Small intestine (tissue), 7 donors: ENCODE measurements around the gene PHACTR2. TPM values are rescaled to one million over a fixed set of nuclear protein-coding genes. Genes with fewer than 3 reads are reported as not detected.
"Not testable (repeated sequence)": the region's sequence is repeated elsewhere in the genome, so short reads cannot be mapped to it uniquely, and the experiment has no call there.

ENCODE experiments used
- DNase-seq, 2 donors: peaks; one replicate each; pipeline versions ENCODE4 v3.0.0 to v3.0.0-alpha.2; 2013
- FAIRE-seq: peaks from 2 replicates; lab custom pipeline; 2012; peaks lifted over from hg19 to GRCh38; lab: Jason Lieb, UNC
- H3K27ac ChIP-seq, 3 donors: one replicate each; pipeline ENCODE4 v1.5.1; 2013; ENCODE audit warnings: low read length in 2 of 3, mild to moderate bottlenecking in 2 of 3, control low read depth in 1 of 3, inconsistent platforms in 1 of 3, low read depth in 1 of 3, moderate library complexity in 1 of 3
- H3K27me3 ChIP-seq, 3 donors: one replicate each; pipeline ENCODE4 v1.6.1; 2013; ENCODE audit warnings: low read length in 3 of 3, inconsistent platforms in 1 of 3; ENCODE audit not compliant: control insufficient read depth in 3 of 3, insufficient read depth in 3 of 3
- H3K36me3 ChIP-seq, 3 donors: one replicate each; pipeline ENCODE4 v1.6.1; 2013; ENCODE audit warnings: low read length in 3 of 3, inconsistent platforms in 1 of 3, low read depth in 1 of 3, mild to moderate bottlenecking in 1 of 3, moderate library complexity in 1 of 3; ENCODE audit not compliant: control insufficient read depth in 3 of 3, insufficient read depth in 2 of 3
- H3K4me1 ChIP-seq, 3 donors: one replicate each; pipeline ENCODE4 v1.6.1; 2013; ENCODE audit warnings: low read length in 2 of 3, inconsistent platforms in 1 of 3, low read depth in 1 of 3, mild to moderate bottlenecking in 1 of 3, moderate library complexity in 1 of 3; ENCODE audit not compliant: control insufficient read depth in 3 of 3, insufficient read depth in 2 of 3
- H3K4me3 ChIP-seq, 3 donors: one replicate each; pipeline ENCODE4 v1.5.1; 2013; ENCODE audit warnings: low read length in 3 of 3, control low read depth in 1 of 3, inconsistent platforms in 1 of 3, low read depth in 1 of 3, mild to moderate bottlenecking in 1 of 3, moderate library complexity in 1 of 3
- H3K9me3 ChIP-seq, 2 donors: one replicate each; pipeline ENCODE4 v1.6.1; 2013; ENCODE audit warnings: low read depth in 1 of 2, low read length in 1 of 2; ENCODE audit not compliant: control insufficient read depth in 2 of 2, insufficient read depth in 1 of 2
- WGBS, 3 donors: extraction: QIAGEN DNeasy Blood & Tissue Kit; methylation state at CpG; one replicate each; pipeline ENCODE4 v1.1.7; 2013; 5-methylcytosine and 5-hydroxymethylcytosine counted together
- polyA plus RNA-seq, 4 donors: library from polyadenylated mRNA; stranded (reverse) in 3 of 4; unstranded in 1 of 4; fragments of 200-250 nt in 3 of 4; fragments of 120-200 nt in 1 of 4; gene quantifications; one replicate each; pipeline versions ENCODE4 v1.2.1 to v1.2.3, GENCODE V29; 2013
- donor health status: healthy with polysubstance abuse.
- donor health status: control.
- donor health status: control.
- donor health status: Bipolar disorder and iron deficiency.
- donor health status: healthy.

Gene PHACTR2
- polyA plus RNA-seq, 4 donors, result 6.8 to 26.0 (median 8.6) TPM

DNA sequence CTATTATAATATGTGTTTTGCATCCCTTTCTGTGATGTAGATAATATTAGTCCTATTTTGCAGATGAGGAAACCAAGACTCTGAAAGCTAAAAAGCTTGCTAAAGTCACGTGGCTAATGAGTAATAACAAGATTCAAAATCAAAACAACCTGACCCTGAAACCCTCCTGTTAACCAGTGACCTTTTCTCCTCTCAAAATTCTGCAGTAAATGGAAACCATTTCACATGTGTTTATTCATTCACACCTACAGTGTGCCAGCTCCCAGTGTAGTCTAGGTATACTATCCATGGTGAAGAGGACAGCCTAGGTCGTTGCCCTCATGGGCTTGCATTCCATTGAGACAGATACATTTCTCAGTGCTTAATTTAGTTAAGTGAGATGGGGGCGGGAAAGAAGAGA is 30.6 kb upstream of the PHACTR2 start:
- no peak overlapping the region for H3K27ac ChIP-seq
- H3K4me1 ChIP-seq, result no peaks in the 10 kb centered on the region
- H3K4me3 ChIP-seq, result no peak overlapping the region
- H3K36me3 ChIP-seq, result no peaks in the 10 kb centered on the region
- H3K27me3 ChIP-seq, result no peaks in the 10 kb centered on the region
- 73 to 86% (median 83%) methylated on average over 3 of the region's 3 CpGs for WGBS, 3 donors
- no peaks in the 10 kb centered on the region for H3K9me3 ChIP-seq
- FAIRE-seq (no peak), DNase-seq (no peak)

GRCh38 chr6:143647732-143648131 is 30.0 kb upstream of the PHACTR2 start:
- no peaks in the 10 kb centered on the region for H3K27me3 ChIP-seq
- no peak overlapping the region for H3K4me3 ChIP-seq
- H3K36me3 ChIP-seq, result no peaks in the 10 kb centered on the region
- DNase-seq (no peak), FAIRE-seq (no peak)
- WGBS, 3 donors, result 76 to 92% (median 88%) methylated on average over 6 of the region's 6 CpGs
- H3K9me3 ChIP-seq, result no peaks in the 10 kb centered on the region
- peaks cover 0 to 5% (median 0%) of the 10 kb centered on the region in 3 donors for H3K4me1 ChIP-seq
- H3K27ac ChIP-seq, result no peak overlapping the region

- H3K9me3 ChIP-seq, FAIRE-seq, H3K4me3 ChIP-seq, H3K27me3 ChIP-seq, DNase-seq, H3K36me3 ChIP-seq, H3K27ac ChIP-seq: not testable (repeated sequence)
- 98 to 100% (median 100%) methylated on average over 1 of the region's 1 CpG for WGBS, 3 donors
- peaks cover 0 to 12% (median 0%) of the 10 kb centered on the region in 3 donors for H3K4me1 ChIP-seq
These were observed 28.4 kb upstream of the PHACTR2 start for GRCh38 chr6:143649319-143649718.

DNA sequence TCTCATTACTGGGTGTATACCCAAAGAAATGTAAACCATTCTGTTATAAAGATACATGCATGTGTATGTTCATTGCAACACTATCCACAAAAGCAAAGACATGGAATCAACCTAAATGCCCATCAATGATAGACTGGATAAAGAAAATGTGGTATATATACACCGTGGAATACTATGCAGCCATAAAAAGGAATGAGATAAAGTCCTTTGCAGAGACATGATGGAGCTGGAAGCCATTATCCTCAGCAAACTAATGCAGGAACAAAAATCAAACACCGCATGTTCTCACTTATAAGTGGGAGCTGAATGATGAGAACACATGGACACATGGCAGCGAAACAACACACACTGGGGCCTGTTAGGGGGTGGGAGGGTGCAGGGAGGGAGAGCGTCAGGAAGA is 26.4 kb upstream of the PHACTR2 start:
- not testable (repeated sequence) for FAIRE-seq

GRCh38 chr6:143652841-143653331 is 24.9 kb upstream of the PHACTR2 start:
- 8 to 30% (median 29%) methylated on average over 6 of the region's 6 CpGs for WGBS, 3 donors
- Histone ChIP-seq H3K4me1 (peaks cover 0 to 12% (median 0%) of the 10 kb centered on the region in 3 donors), H3K27me3 (no peaks in the 10 kb centered on the region), H3K36me3 (no peaks in the 10 kb centered on the region), H3K4me3 (no peak overlapping the region), H3K27ac (peak overlapping the region in 1 of 3 donors; percentile 72), H3K9me3 (peaks cover 0 to 7% of the 10 kb centered on the region in 2 donors)
- peak; percentile 89 to 93 for DNase-seq
- no peak for FAIRE-seq

More for the DNA sequence above, 26.4 kb upstream of the PHACTR2 start:
- not testable (repeated sequence) for H3K36me3 ChIP-seq, H3K27ac ChIP-seq, H3K4me3 ChIP-seq, H3K27me3 ChIP-seq, DNase-seq, H3K9me3 ChIP-seq
- WGBS, 3 donors, result 97 to 100% (median 100%) methylated on average over 4 of the region's 4 CpGs
- H3K4me1 ChIP-seq, result peaks cover 0 to 12% (median 0%) of the 10 kb centered on the region in 3 donors

GRCh38 chr6:143655541-143655940 is 22.2 kb upstream of the PHACTR2 start:
- FAIRE-seq, result no peak

DNA sequence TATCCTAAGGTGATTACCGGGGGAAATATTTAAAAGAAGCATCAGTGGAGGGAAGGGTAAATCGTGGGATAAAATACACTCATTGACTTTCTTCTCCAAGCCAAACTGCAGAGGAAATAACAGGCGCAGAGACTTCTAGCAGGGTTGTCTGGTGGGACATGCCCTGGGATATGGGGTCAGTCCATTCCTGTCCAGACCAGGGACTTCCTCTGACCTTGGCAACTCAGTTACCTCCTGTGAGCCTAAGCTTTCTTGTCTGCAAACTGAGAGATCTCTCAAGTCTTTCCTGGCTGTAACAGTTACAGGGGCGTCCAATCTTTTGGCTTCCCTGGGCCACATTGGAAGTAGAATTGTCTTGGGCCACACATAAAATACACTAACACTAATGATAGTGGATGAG is 21.7 kb upstream of the PHACTR2 start:
- WGBS, 3 donors, result 84 to 94% (median 93%) methylated on average over 4 of the region's 4 CpGs
- Histone ChIP-seq H3K27ac (no peak overlapping the region), H3K9me3 (peaks cover 0 to 20% of the 10 kb centered on the region in 2 donors), H3K4me1 (peaks cover 0 to 12% (median 0%) of the 10 kb centered on the region in 3 donors), H3K36me3 (peaks cover 0 to 4% (median 0%) of the 10 kb centered on the region in 3 donors), H3K4me3 (no peak overlapping the region), H3K27me3 (no peaks in the 10 kb centered on the region)
- DNase-seq (no peak), FAIRE-seq (no peak)

More at GRCh38 chr6:143655541-143655940, 22.2 kb upstream of the PHACTR2 start:
- 83 to 88% (median 87%) methylated on average over 5 of the region's 5 CpGs for WGBS, 3 donors
- peaks cover 0 to 4% (median 0%) of the 10 kb centered on the region in 3 donors for H3K36me3 ChIP-seq
- H3K4me1 ChIP-seq, result peaks cover 0 to 12% (median 0%) of the 10 kb centered on the region in 3 donors
- no peak for DNase-seq
- H3K27me3 ChIP-seq, result no peaks in the 10 kb centered on the region
- H3K9me3 ChIP-seq, result peaks cover 0 to 20% of the 10 kb centered on the region in 2 donors
- H3K4me3 ChIP-seq, result no peak overlapping the region
- H3K27ac ChIP-seq, result no peak overlapping the region

GRCh38 chr6:143657809-143658208 is 20.0 kb upstream of the PHACTR2 start:
- Histone ChIP-seq H3K36me3 (peaks cover 0 to 4% (median 0%) of the 10 kb centered on the region in 3 donors), H3K9me3 (peaks cover 0 to 20% of the 10 kb centered on the region in 2 donors), H3K27me3 (no peaks in the 10 kb centered on the region), H3K4me3 (no peak overlapping the region), H3K27ac (no peak overlapping the region), H3K4me1 (peaks cover 0 to 6% (median 0%) of the 10 kb centered on the region in 3 donors)
- 80 to 91% (median 91%) methylated on average over 2 of the region's 2 CpGs for WGBS, 3 donors
- no peak for DNase-seq
- no peak for FAIRE-seq

DNA sequence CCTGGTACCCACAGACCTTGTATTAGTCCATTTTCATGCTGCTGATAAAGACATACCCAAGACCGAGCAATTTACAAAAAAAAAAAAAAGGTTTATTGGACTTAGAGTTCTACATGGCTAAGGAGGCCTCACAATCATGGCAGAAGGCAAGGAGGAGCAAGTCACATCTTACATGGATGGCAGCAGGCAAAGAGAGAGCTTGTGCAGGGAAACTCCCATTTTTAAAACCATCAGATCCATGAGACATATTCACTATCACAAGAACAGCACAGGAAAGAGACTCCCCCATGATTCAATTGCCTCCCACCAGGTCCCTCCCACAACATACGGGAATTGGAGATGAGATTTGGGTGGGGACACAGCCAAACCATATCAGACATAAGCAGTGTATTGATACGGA is 17.6 kb upstream of the PHACTR2 start:
- peaks cover 0 to 27% of the 10 kb centered on the region in 2 donors for H3K9me3 ChIP-seq
- not testable (repeated sequence) for H3K4me1 ChIP-seq, DNase-seq, H3K36me3 ChIP-seq, H3K27me3 ChIP-seq, H3K4me3 ChIP-seq, FAIRE-seq, H3K27ac ChIP-seq
- 95 to 96% (median 96%) methylated on average over 3 of the region's 3 CpGs for WGBS, 3 donors
